ENCODE measurements around the gene BANP. TPM values are rescaled to one million over a fixed set of nuclear protein-coding genes. Genes with fewer than 3 reads are reported as not detected.

Gene BANP
- total RNA-seq, 3 donors from 2014 or later, result 21.9 to 45.4 (median 32.4) TPM

- no peaks in the 10 kb centered on the region for H3K4me1 ChIP-seq
- DNase-seq (ENCODE audit: low spot score in 2 of 2), result no peak
- H3K4me3 ChIP-seq, result no peak overlapping the region
- TF ChIP-seq POLR2AphosphoS5 (IDR thresholded peaks at IDR 0.05), result no peak
- TF ChIP-seq POLR2A (IDR thresholded peaks at IDR 0.05), result no peak
- TF ChIP-seq, protein P1, sequence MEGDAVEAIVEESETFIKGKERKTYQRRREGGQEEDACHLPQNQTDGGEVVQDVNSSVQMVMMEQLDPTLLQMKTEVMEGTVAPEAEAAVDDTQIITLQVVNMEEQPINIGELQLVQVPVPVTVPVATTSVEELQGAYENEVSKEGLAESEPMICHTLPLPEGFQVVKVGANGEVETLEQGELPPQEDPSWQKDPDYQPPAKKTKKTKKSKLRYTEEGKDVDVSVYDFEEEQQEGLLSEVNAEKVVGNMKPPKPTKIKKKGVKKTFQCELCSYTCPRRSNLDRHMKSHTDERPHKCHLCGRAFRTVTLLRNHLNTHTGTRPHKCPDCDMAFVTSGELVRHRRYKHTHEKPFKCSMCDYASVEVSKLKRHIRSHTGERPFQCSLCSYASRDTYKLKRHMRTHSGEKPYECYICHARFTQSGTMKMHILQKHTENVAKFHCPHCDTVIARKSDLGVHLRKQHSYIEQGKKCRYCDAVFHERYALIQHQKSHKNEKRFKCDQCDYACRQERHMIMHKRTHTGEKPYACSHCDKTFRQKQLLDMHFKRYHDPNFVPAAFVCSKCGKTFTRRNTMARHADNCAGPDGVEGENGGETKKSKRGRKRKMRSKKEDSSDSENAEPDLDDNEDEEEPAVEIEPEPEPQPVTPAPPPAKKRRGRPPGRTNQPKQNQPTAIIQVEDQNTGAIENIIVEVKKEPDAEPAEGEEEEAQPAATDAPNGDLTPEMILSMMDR (IDR thresholded peaks at IDR 0.05), result no peak
- no peaks in the 10 kb centered on the region for H3K27me3 ChIP-seq
- H3K9me3 ChIP-seq, result no peaks in the 10 kb centered on the region
- intact Hi-C loops (cut with DNase I; ENCODE audit: low total_unique reads), result no loop called here
- no peaks in the 10 kb centered on the region for H3K36me3 ChIP-seq
- H3K27ac ChIP-seq, result no peak overlapping the region
These were observed 56.1 kb downstream of the BANP start for GRCh38 chr16:88007321-88007731.

GRCh38 chr16:88008840-88009239 is 57.6 kb downstream of the BANP start:
- Histone ChIP-seq H3K27me3 (no peaks in the 10 kb centered on the region), H3K9me3 (no peaks in the 10 kb centered on the region), H3K36me3 (no peaks in the 10 kb centered on the region), H3K27ac (no peak overlapping the region), H3K4me1 (no peaks in the 10 kb centered on the region), H3K4me3 (no peak overlapping the region)
- TF ChIP-seq POLR2A (IDR thresholded peaks at IDR 0.05), result no peak
- TF ChIP-seq, protein P1 (IDR thresholded peaks at IDR 0.05), result no peak
- TF ChIP-seq POLR2AphosphoS5 (IDR thresholded peaks at IDR 0.05), result no peak
- no peak for DNase-seq (ENCODE audit: low spot score in 2 of 2)
- intact Hi-C loops (cut with DNase I; ENCODE audit: low total_unique reads), result no loop called here

DNA sequence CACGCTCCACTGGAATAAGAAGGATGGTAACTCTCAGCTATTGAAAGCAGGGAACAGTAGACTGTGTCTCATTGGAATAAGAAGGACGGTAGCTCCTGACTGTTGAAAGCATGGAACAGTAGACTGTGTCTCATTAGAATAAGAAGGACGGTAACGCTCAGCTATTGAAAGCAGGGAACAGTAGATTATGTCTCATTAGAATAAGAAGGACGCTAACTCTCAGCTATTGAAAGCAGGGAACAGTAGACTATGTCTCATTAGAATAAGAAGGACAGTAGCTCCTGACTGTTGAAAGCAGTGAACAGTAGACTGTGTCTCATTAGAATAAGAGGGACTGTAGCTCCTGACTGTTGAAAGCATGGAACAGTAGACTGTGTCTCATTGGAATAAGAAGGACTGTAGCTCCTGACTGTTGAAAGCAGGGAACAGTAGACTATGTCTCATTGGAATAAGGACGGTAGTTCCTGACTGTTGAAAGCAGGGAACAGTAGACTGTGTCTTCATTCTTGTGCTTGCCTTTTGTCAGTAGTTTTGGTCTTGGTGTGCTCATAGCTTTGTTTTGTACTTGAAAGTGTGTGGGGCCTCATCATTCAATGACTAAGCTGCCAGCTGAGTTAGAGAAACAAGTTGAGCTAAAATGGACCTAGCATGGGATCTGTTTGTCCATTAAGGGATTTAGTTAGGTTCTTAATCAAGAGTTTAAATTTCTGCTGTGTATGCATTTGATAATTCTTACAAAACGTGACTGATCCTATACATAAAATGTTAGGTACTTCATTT is 58.5 kb downstream of the BANP start:
- no peak for DNase-seq (ENCODE audit: low spot score in 2 of 2)
- intact Hi-C loops (cut with DNase I; ENCODE audit: low total_unique reads), result no loop called here
- Histone ChIP-seq H3K27ac (no peak overlapping the region), H3K4me1 (no peaks in the 10 kb centered on the region), H3K27me3 (no peaks in the 10 kb centered on the region), H3K36me3 (no peaks in the 10 kb centered on the region), H3K9me3 (no peaks in the 10 kb centered on the region), H3K4me3 (no peak overlapping the region)
- TF ChIP-seq POLR2AphosphoS5 (IDR thresholded peaks at IDR 0.05), result no peak
- no peak for TF ChIP-seq POLR2A (IDR thresholded peaks at IDR 0.05)
- TF ChIP-seq, protein P1 (IDR thresholded peaks at IDR 0.05), result no peak

DNA sequence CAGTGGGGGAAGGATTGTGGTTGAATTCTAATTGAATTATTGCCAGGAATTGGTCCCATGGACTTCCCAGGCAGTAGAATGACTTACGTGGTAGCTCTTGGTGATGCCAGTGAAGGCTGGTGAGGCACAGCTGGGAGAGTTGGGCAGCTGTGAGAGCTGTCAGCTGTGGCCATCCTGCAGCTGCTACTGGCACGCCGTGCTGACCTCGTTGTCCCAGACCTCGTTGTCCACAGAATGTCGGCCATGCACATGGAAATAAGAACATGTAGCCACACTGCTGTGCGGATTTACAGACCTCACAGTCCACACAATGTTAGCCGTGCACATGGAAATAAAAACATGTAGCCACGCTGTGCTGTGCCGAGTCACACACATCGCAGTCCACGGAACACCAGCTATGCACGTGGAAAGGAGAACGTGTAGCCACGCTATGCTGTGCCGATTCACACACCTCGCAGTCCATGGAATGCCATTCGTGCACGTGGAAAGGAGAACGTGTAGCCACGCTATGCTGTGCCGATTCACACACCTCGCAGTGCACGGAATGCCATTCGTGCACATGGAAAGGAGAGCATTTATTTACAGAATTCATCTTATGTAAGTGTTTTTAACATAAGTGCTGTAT is 59.2 kb downstream of the BANP start:
- H3K4me1 ChIP-seq, result no peaks in the 10 kb centered on the region
- no peaks in the 10 kb centered on the region for H3K9me3 ChIP-seq
- TF ChIP-seq, protein P1 (IDR thresholded peaks at IDR 0.05), result no peak
- TF ChIP-seq POLR2AphosphoS5 (IDR thresholded peaks at IDR 0.05) (no peak), POLR2A (IDR thresholded peaks at IDR 0.05) (no peak)
- H3K36me3 ChIP-seq, result no peaks in the 10 kb centered on the region
- no peak overlapping the region for H3K27ac ChIP-seq
- DNase-seq (ENCODE audit: low spot score in 2 of 2), result no peak
- no peak overlapping the region for H3K4me3 ChIP-seq
- no peaks in the 10 kb centered on the region for H3K27me3 ChIP-seq
- intact Hi-C loops (cut with DNase I; ENCODE audit: low total_unique reads), result no loop called here

GRCh38 chr16:88010968-88011483 is 59.8 kb downstream of the BANP start:
- no peaks in the 10 kb centered on the region for H3K27me3 ChIP-seq
- TF ChIP-seq, protein P1 (IDR thresholded peaks at IDR 0.05), result no peak
- TF ChIP-seq POLR2AphosphoS5 (IDR thresholded peaks at IDR 0.05) (no peak), POLR2A (IDR thresholded peaks at IDR 0.05) (no peak)
- H3K4me3 ChIP-seq, result no peak overlapping the region
- H3K27ac ChIP-seq, result no peak overlapping the region
- no peaks in the 10 kb centered on the region for H3K9me3 ChIP-seq
- H3K36me3 ChIP-seq, result no peaks in the 10 kb centered on the region
- DNase-seq (ENCODE audit: low spot score in 2 of 2), result no peak
- intact Hi-C loops (cut with DNase I; ENCODE audit: low total_unique reads), result no loop called here
- H3K4me1 ChIP-seq, result no peaks in the 10 kb centered on the region

Data from breast epithelium (tissue), 4 donors.